NCI-H748 (cell line): ENCODE measurements around the gene AGBL4.

ENCODE experiments used
- DNase-seq: peaks from one replicate; lab custom pipeline; 2025; ENCODE audit not compliant: unreplicated experiment; lab: John Stamatoyannopoulos, UW

The AGBL4 gene

GRCh38 chr1:49199564-49199963, 824.2 kb downstream of the AGBL4 start:
- no peak for DNase-seq

DNA sequence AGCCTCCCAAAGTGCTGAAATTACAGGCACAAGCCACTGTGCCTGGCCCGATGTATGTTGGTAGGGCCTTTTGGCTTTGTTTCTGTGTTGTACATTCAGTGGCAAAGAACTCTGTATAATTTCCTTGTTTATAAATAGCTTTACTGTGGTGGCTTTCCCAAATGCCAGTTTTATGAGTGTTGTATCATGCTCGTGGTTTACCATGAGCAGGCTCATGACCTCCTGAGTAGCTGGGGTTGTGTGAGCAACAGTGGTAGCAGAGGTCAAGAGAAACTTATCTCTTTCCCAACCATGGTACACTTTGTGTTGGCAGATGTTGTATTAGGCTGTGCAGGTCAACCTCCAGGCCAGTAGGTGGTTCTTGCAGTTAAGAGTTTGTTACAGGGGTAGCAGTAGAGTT, 826.7 kb downstream of the AGBL4 start:
- no peak for DNase-seq

DNA sequence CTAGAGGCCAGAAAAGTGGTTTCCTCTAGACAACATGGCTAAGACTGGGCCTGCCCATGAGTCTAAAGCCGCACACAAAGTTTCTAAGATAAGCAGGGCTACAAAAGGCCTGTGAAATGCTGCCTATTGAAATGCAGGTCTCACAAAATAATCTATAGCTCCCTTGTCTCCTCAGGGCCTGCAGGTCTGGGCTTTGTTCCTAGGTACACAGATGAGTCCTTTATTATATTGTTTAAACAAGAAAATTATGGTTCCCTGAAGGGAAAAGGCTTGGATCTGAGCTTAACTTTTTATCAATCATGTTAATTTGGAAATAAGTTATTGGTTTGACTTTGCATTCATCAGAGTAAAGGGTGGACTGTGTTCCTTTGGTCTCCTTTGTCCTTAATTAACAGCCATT, 833.6 kb downstream of the AGBL4 start:
- peak; percentile 24 for DNase-seq

GRCh38 chr1:49187056-49187455, 836.7 kb downstream of the AGBL4 start:
- no peak for DNase-seq

DNA sequence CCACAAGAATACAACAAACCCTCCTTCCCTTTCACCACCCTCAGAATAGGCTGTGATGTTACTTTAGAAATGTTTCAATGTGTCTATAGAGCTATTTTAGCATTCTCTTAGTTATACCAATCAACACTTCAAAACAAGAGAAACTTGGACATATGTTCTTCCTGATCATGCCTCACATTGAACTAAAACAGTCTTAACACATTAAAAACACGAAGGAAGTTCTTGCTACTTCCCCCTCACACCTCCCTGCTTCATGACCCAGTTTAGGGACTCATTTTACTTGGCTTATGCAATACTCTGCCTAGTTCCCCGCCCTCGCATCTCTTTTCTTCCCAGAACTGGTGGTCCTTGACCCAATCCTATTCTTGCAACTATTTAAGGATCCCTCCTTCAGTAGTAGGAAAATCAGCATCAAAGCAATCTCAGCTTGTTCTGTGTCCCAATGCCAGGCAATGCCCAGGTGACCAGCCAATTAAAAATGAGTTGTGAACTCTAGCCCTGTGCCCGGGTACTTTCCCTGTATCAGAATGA, 838.2 kb downstream of the AGBL4 start:
- no peak for DNase-seq

- DNase-seq, result no peak
These were observed 840.3 kb downstream of the AGBL4 start for GRCh38 chr1:49183489-49183888.

- no peak for DNase-seq
These were observed 842.7 kb downstream of the AGBL4 start for GRCh38 chr1:49181033-49181432.

DNA sequence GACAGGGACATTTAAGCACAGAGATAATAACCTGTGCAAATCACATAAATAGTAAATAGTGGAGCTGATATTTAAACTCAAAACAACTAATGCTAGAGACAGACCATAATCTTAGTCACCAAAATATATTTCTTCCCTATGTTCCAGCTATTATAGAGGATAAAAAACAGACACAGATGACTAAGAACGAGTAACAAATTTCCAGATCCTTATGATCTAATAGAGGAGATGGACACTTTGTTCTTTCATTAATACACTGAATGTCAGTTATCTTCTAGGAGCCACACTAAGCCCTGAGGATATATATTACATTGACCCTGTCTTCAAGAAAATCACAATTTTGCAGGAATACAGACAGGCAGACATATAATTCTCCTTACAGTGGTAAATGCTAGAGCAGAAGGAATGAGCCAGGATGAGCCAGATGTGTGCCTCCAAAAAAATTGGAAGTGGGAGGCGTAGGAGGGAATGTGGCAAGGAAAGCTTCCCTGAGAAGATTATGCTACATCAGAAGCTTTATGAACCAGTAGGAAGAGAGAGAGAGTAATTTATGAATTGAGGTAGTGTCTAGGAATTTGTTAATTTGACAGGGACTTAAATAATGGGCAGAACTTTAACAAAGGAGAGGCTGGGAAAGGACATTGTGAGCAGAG, 851.7 kb downstream of the AGBL4 start:
- no peak for DNase-seq

DNA sequence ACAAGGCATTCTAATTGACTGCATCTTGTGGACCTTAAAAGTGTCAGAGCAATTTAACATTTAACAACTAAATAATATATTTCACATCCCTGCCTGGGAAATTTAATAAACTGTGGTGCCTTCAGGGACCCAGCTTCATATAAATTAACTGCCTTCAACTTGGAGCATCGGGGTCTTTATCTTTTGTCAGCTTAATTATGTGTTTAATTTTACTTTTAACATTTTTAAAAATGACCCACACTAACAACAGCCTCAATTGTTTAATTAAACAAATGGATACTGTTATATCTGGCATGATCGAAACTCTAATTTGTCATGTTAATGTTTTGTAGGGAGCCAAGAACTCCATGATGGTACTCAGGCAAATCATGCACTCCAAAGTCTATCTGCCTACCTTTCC, 857.7 kb downstream of the AGBL4 start:
- no peak for DNase-seq

DNA sequence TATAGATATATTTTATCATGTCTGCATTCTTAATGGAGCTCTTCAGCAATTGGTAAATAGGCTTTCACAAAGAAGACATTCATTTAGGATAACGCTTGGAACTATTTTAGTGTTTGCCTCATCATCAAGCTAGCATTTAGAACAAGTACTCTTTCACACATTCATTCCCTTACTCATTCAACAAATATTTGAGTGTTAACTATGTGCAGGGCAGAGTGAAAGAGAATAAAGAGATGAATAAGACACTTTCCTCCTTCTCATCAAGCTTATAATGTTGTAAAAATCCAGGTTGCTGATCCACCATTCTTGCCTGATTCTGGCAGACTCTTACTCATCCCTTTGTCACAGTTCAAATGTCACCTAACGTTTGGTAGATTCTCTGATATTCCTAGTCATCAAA, 860.7 kb downstream of the AGBL4 start:
- peak; percentile 48 for DNase-seq

GRCh38 chr1:49160677-49161076, 863.1 kb downstream of the AGBL4 start:
- no peak for DNase-seq

DNA sequence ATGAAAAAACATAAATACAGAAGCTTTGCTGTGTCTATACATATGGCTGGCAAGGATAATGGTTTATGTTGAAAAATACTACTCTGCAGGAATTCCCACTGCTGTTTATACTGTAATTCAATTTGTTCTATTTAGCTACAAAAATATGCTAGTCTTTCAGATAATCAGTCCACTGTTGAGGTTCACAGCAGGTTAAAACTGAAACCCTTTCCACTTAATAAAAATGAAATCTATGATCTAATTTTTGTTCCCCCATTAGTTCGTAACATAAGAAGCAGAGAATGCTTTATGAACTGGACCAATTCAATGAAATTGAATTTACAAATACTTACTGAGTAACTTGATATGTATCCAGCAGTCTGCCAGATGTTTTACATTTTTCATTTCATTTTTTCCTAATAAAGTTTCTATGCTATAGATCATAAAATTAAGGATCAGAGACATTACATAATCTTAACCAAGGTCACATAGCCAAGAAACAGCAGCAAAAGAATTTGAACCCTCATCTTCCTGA, 887.0 kb downstream of the AGBL4 start:
- no peak for DNase-seq

GRCh38 chr1:49125746-49126145, 898.0 kb downstream of the AGBL4 start:
- DNase-seq, result no peak

DNA sequence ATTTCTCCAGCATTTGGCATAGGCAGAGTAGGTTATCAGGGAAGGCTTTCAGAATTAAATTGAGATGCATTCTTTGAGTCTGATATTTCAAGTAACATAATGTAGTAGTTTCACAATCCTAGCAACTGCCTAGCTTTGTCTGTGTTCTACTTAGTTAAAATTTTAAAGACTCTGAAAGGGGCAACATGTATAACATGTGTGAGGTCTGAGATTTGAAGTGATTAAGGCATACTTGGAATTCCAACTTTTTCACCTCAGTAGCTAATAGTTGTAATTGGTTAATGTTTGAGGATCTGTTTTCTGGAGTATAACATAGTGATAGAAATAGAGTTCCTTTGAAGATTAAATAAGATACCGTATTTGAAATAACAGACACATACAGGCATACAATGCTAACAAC, 911.8 kb downstream of the AGBL4 start:
- no peak for DNase-seq

GRCh38 chr1:49106445-49106844, 917.3 kb downstream of the AGBL4 start:
- no peak for DNase-seq

- DNase-seq, result no peak
These were observed 919.2 kb downstream of the AGBL4 start for GRCh38 chr1:49104575-49104974.

DNA sequence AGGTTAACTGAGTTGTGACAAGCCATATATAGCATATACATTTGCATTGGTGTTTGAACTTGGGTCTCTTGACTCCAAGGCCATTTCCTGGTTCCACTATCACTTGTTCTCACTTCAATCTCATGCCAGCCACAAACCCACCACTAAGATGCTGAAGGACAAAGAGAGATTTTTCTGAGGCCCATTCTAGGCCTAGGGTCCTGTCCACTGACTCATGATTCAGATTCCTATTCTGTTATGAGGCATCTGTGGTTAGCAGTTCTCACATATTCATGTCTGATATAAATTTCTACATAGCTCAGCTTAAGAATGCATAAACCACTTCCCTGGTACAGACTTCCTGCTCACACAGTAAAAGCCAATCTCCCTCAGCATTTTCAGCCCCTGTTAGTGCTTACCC, 921.0 kb downstream of the AGBL4 start:
- no peak for DNase-seq

DNA sequence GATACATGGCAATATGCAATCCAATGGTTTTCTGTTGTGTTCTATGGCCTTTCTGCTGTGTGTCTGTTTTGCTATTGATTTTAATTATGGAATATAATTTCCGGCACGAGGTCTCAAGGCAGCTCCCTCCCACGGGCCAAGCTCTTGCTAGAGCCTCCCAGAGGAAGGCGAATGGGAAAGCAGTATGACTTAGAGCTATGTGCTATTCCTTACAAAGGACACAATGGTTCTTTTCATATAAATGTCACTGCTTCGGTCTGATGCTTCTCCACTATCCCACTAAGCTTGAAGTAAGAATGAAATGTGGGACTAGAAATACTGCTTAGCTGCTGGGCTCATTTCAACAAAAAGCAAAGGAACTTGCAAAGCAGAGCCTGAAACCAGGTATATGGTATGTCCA, 924.9 kb downstream of the AGBL4 start:
- DNase-seq, result no peak

- DNase-seq, result no peak
These were observed 937.4 kb downstream of the AGBL4 start for GRCh38 chr1:49086327-49086726.

- no peak for DNase-seq
These were observed 938.7 kb downstream of the AGBL4 start for GRCh38 chr1:49085079-49085478.

DNA sequence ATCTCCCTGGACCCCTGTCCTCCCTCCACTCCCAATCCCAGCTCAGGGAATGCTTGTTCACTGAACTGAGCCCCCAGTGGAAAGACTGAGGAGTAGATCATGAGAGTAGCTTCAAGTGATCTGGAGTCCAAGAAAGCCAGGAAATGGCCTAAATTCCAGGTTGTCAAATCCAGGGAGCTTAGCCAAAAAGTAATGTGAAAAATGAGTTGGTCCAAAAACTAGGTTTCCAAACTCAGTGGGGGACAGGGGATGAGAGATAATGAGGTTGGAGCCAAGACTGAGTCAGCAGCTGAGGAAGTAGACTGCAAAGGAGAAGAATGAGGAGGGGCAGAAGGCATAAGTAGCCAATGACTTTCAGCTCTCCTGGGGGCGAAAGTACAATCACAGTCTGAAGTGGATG, 963.0 kb downstream of the AGBL4 start:
- no peak for DNase-seq

GRCh38 chr1:49059087-49059486, 964.7 kb downstream of the AGBL4 start:
- no peak for DNase-seq

DNA sequence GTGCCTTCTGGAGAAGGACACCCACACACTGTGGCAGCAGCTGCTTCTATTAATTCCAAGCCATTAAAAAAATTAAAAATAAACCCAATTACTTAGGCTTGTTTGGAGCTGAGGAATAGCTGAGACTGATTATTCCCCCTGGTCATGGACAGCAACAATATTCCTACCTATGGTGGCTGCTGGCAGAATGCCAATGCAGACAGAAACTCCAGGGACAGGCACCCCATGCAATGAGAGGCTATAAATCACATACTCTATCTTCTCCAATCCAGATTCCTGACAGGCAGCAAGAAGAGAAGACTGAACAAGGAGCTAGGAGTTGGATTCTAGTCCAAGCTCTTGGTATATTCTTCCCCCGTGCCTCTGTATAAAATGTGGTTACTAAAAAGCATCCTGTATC, 971.7 kb downstream of the AGBL4 start:
- peak; percentile 86 for DNase-seq
